Sciatic nerve (tissue), 2 donors: ENCODE results near the gene THAP11. TPM values are rescaled to one million over a fixed set of nuclear protein-coding genes. Genes with fewer than 3 reads are reported as not detected.
"Not testable (repeated sequence)": the region's sequence is repeated elsewhere in the genome, so short reads cannot be mapped to it uniquely, and the experiment has no call there.

ENCODE experiments used
- ATAC-seq: fragments of 200-7000 bp; cut with Tn5 transposase; one replicate; pipeline ENCODE4 v1.9.1; 2020; ENCODE audit warnings: mild to moderate bottlenecking, moderate library complexity
- DNase-seq: peaks from one replicate; pipeline ENCODE4 v3.0.0-alpha.2; 2020; ENCODE audit warnings: low spot score
- intact Hi-C: fragments of 100-400 bp; cut with DNase I; formaldehyde crosslinking; loops from one replicate; pipeline ENCODE4 v1.14.2; 2022
- total RNA-seq: library from RNA; stranded (reverse); fragmentation: NEBNext Ultra II Directional; extraction: Animal tissue kit (Norgen Biotek cat#: 25700); gene quantifications from one replicate; pipeline ENCODE4 v1.2.1, GENCODE V29; 2021
- donor health status: DM: no; HTN: no; CAD: no.
- donor health status: DM: no; HTN: no; CAD: no.

THAP11 gene
- total RNA-seq, 1 donor from 2014 or later, result 22.7 TPM

GRCh38 chr16:67857547-67858233, 15.6 kb downstream of the THAP11 start:
- ATAC-seq, result peak; percentile 91
- intact Hi-C loops, result no loop called here
- no peak for DNase-seq

DNA sequence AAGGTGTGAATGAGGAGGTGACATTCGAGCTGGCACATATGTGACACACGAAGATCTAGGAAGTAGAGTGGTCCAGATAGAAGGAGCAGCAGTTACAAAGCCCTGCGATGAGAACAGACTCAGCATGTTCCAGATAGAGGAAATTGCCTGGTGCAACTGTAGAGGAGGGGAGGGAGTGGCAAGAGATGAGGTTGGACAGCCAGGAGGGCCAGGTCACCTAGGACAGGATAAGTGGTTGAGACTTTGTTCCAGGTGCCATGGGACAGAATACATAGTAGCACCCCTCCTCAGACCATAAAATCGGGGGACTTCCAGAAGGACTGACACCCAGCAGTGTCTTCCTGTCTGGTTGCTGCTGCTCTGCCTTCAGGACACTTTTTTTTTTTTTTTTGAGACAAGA, 16.4 kb downstream of the THAP11 start:
- intact Hi-C loops, result no loop called here
- DNase-seq (no peak), ATAC-seq (no peak)

GRCh38 chr16:67860589-67861398, 18.7 kb downstream of the THAP11 start:
- intact Hi-C loops, result no loop called here
- DNase-seq (no peak), ATAC-seq (no peak)

GRCh38 chr16:67861877-67862276, 19.8 kb downstream of the THAP11 start:
- intact Hi-C loops, result no loop called here
- ATAC-seq (no peak), DNase-seq (no peak)

DNA sequence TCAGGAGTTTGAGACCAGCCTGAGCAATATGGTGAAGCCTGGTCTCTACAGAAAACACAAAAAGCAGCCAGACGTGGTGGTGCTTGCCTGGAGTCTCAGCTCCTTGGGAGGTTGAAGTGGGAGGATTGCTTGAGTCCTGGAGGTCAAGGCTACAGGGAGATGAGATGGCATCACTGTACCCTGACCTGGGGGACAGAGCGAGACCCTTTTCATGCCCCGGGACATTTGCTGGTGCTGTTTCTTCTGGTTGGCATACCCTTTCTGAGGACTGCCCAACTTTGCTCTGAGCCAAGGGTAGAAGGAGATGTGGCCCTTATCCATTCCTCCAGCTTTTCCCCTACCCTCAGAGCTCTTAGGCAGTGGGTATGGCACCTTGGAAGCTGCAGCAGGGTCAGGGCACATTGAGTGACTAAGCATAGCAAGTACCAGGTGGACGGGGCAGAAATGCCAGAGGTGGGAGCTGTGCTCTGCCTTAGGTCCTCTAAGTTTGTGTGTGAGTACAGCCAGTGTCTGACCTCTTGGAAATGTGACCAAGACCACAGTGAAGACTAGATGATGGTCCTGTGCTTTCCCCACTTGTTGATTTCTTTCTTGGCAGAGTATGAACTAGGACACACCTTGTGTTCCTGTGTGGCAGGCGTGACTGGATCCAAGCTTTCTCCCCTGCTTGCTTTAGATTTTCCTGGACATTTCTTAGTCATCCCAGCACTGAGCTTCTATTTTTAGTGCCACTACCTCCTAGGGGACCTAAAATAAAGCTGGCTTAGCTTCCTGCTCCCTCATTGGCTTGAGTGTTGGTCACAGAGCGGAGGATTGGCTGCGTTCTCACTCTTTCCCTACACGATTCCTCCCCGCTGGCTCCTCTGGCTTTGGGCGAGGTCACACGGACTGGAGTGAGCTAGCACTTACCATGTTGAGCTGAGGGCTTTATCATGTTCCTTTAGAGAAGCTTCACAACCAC, 20.8 kb downstream of the THAP11 start:
- DNase-seq (no peak), ATAC-seq (peak; percentile 88)
- intact Hi-C loops, result no loop called here

DNA sequence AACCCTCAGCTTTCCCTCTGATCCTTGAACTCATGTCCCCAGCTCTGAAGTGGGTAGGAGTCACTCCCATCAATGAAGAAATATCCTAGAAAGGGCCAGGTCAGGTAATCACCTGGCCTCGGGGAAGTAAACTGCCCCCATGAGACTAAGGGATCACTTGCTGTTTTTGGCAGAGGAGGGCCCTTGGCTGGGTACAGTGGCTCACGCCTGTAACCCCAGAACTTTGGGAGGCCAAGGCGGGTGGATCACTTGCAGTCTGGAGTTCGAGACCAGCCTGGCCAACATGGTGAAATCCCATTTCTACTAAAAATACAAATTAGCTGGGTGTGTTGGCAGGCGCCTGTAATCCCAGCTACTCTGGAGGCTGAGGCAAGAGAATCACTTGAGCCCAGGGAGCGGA, 21.9 kb downstream of the THAP11 start:
- ATAC-seq, intact Hi-C loops, DNase-seq: not testable (repeated sequence)

DNA sequence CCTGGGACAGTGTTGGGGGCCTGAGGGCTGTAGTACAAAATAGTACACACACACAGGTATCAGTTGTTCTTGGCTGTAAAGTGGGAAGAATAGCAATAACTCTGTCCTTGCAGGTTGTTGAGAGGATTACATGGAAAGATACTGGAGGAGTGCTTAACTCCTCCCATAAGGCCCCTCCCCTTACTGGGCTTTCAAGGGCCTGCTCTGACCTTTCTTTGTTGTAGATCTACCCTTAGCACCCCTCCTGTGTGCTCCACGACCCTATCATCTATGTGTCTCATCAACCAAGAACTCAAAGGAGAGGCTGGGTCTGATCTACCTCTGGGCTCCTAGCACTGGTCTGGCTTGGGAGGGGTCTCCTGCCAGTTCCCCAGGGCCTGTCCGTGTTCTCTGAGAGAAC, 22.5 kb downstream of the THAP11 start:
- no peak for DNase-seq
- intact Hi-C loops, result no loop called here
- no peak for ATAC-seq

- ATAC-seq, result peak; percentile 7
- intact Hi-C loops, result no loop called here
Measured at GRCh38 chr16:67865318-67865717, 23.2 kb downstream of the THAP11 start.

DNA sequence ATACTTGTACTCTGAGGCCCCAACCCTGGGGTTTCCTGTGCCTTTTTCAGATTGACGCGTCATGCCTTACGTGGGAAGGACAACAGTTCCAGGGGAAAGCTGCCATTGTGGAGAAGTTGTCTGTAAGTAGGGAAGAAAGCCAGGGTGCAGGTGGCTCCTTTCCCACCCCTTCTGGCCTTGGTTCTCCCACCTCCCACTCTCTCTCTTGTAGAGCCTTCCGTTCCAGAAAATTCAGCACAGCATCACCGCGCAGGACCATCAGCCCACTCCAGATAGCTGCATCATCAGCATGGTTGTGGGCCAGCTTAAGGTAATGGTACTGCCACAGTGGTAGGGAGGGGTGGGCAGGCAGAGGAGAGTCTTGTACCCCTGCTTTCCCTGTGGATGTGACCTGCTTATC, 26.2 kb downstream of the THAP11 start:
- ATAC-seq, result no peak
- intact Hi-C loops, result no loop called here
- DNase-seq, result no peak

More at GRCh38 chr16:67865318-67865717, 23.2 kb downstream of the THAP11 start:
- no peak for DNase-seq

- no peak for DNase-seq
- no peak for ATAC-seq
- intact Hi-C loops, result no loop called here
Measured at GRCh38 chr16:67869653-67870052, 27.5 kb downstream of the THAP11 start.

GRCh38 chr16:67871256-67871655, 29.1 kb downstream of the THAP11 start:
- intact Hi-C loops, result no loop called here
- ATAC-seq, result no peak
- DNase-seq, result no peak

DNA sequence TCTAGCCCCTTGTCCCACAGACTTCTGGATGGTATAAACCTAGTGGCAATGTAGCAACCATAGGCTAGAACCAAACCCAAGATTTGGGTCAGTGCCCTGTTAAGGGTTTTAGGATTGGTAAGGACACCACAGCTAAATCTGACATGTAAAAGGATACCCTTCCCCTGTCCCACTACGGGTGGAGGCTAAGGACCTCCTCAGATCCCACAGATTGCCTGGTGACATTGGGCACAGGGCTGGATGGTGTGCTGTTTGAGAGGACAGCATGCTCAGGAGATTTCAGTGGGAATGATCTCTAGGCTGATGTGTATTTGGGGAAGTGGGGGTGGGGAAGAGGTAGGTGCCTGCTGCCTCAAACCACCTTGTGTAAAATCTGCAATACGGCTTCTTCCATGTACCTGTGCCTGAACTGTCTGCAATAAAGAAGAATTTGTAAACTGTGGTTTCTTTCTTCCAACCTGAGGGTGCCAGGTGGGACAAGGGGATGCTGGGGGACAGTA, 30.1 kb downstream of the THAP11 start:
- DNase-seq (no peak), ATAC-seq (peak; percentile 5)
- intact Hi-C loops, result no loop called here

DNA sequence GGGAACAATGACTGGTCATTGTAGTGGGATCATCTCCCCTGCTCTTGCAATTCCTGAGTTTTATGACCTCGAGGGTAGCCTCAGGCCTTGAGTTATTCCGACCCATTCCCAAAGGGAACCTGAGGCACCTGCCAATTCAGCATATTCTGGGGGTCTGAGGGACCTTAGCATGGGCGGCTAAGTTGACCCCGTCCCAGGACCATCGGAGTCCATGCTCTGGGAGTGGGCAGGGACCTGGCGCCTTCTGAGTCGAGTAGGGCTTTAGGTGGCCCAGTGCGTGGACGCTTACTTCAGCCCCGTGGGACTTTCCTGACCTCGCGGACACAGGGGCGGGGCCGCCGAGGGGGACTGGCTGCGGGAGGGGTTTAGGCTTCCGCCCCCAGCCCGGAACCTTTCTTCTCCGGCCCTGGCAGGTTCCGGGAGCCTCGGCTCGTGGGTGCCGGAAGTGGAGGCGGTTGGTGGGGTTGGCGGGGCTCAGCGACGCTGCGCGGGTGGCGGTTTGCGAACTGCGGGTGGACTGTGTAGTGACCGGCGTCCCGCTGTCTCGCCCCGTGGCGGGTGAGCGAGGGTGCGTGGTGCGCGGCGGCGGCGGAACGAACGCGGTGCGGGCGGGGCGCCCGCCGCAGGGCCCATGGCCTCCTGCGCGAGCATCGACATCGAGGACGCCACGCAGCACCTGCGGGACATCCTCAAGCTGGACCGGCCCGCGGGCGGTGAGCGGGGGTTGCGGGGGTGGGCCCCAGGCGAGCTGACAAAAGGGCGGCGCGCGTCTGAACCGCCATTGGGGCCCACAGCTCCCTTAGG, 30.7 kb downstream of the THAP11 start, which contains the start of gene EDC4:
Gene EDC4 (plus strand): TSS at position 422 of the 804 bp plus-strand sequence. CDS start 210 bp downstream, at position 632.
- ATAC-seq (peak; percentile 89), DNase-seq (peak; percentile 88)
- intact Hi-C loops, result no loop called here

GRCh38 chr16:67873435-67874370, 31.6 kb downstream of the THAP11 start:
- ATAC-seq (peak; percentile 6), DNase-seq (no peak)
- intact Hi-C loops, result no loop called here

DNA sequence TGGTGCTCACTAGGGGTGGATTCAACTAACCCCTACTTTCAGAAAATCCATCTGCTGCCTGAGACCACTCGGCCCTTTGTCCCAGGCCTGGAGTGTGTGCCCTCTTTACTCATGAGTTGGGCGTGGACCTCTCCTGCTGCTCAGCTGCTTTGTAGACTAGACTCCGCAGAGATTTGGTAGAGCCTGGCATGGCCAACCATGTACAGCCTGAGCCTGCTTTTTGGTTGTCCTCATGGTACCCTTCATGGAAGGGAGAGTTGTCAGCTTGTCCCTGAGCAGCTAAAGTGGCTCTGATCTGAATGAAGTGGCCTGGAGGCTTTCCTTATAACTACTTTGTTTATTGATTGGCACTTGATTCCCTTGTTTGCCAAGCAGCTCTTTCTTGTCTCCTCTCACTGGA, 32.3 kb downstream of the THAP11 start:
- DNase-seq, result no peak
- ATAC-seq, result no peak
- intact Hi-C loops, result no loop called here

GRCh38 chr16:67877064-67877463, 34.9 kb downstream of the THAP11 start:
- intact Hi-C loops, result no loop called here
- DNase-seq, result no peak
- ATAC-seq, result no peak

DNA sequence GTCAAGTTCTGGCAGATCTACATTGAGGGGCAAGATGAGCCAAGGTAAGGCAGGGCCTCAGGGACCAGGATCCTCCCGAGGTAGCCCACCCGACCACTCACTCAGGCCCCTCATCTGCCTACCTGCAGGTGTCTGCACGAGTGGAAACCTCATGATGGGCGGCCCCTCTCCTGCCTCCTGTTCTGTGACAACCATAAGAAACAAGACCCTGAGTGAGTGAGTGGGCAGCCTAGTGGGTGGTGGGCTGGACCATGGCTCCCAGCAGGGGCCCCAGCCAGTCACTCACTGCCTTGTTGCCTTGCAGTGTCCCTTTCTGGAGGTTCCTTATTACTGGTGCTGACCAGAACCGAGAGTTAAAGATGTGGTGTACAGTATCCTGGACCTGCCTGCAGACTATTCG, 36.1 kb downstream of the THAP11 start:
- intact Hi-C loops, result no loop called here
- DNase-seq, result no peak
- ATAC-seq, result no peak
